ENCODE data around the gene OSR1. TPM values are rescaled to one million over a fixed set of nuclear protein-coding genes. Genes with fewer than 3 reads are reported as not detected.

The OSR1 gene
- total RNA-seq, 1 experiment from 2014 or later: 2.6 TPM

GRCh38 chr2:19320813-19321212 lies 37.6 kb downstream of the OSR1 start:
- Histone ChIP-seq H3K9ac (ENCODE audit: low read length) (no peak overlapping the region), H2AFZ (ENCODE audit: low read depth, low read length, poor library complexity, severe bottlenecking) (no peak overlapping the region), H4K20me1 (ENCODE audit: insufficient read depth) (no peaks in the 10 kb centered on the region), H3K4me2 (ENCODE audit: low read length) (no peak overlapping the region), H3K9me2 (ENCODE audit: insufficient read depth) (no peaks in the 10 kb centered on the region), H3K4me1 (ENCODE audit: control insufficient read depth in 1 of 2, insufficient read depth in 2 of 2, low read length in 2 of 2) (no peaks in the 10 kb centered on the region), H3K27me3 (ENCODE audit: insufficient read depth, low read length) (no peaks in the 10 kb centered on the region), H3K4me3 (replicated peaks in 1 of 2; ENCODE audit: low read depth in 1 of 2, low read length in 2 of 2) (no peak overlapping the region), H3K36me3 (ENCODE audit: control insufficient read depth in 1 of 2, insufficient read depth in 2 of 2, low read length in 2 of 2) (no peaks in the 10 kb centered on the region), H3K9me3 (ENCODE audit: control insufficient read depth in 1 of 2, insufficient read depth in 1 of 2, low read depth in 1 of 2, low read length in 2 of 2) (no peaks in the 10 kb centered on the region), H3K79me2 (ENCODE audit: insufficient read depth, low read length) (no peaks in the 10 kb centered on the region), H3K27ac (ENCODE audit: low read depth, low read length) (no peak overlapping the region)
- POLR2A ChIA-PET: no interaction called here
- RAD21 ChIA-PET (ENCODE audit: low non-redundant PET in 1 of 2, low total read pairs in 2 of 2, uncharacterized antibody in 2 of 2, unreplicated experiment in 2 of 2): no interaction called here
- intact Hi-C loops (cut with micrococcal nuclease): no loop called here
- DNase-seq (ENCODE audit: low read depth, low spot score): no peak
- no peak for TF ChIP-seq POLR2A (IDR thresholded peaks at IDR 0.05; ENCODE audit: borderline replicate concordance, extremely low read depth, insufficient read depth, insufficient read length)
- no peak for TF ChIP-seq TCF7L2 (IDR thresholded peaks at IDR 0.05; ENCODE audit: borderline replicate concordance, extremely low read depth, insufficient read depth, insufficient read length)
- no peak for TF ChIP-seq SIN3A (IDR thresholded peaks at IDR 0.05; ENCODE audit: low read depth)
- no peak for TF ChIP-seq FOSL1 (IDR thresholded peaks at IDR 0.05; ENCODE audit: low read depth)
- ATAC-seq: no peak
- no TSS peak for BruUV-seq (replicated peaks)
- CTCF ChIA-PET: no interaction called here

DNA sequence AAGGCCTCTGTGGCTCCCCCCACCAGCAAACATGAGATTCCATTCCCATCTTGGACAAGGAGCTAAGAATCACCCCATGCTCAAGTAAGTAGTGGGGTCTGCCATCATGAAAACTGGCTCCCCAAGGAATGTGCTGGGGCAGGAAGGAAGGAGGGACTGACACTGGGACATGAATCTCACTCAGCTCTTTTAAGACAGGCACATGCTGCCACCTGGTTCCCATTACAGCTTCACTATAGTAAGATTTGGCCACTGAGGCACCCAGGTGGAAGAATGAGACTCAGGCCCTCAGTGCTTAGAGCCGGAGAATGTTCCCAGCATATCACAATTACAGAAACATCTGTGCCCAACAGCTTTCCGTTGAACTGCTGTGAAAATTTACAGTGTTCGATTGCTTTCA lies 38.7 kb downstream of the OSR1 start:
- Histone ChIP-seq H4K20me1 (ENCODE audit: insufficient read depth) (no peaks in the 10 kb centered on the region), H3K4me2 (ENCODE audit: low read length) (no peak overlapping the region), H2AFZ (ENCODE audit: low read depth, low read length, poor library complexity, severe bottlenecking) (no peak overlapping the region), H3K27ac (ENCODE audit: low read depth, low read length) (no peak overlapping the region), H3K79me2 (ENCODE audit: insufficient read depth, low read length) (no peaks in the 10 kb centered on the region), H3K4me3 (replicated peaks in 1 of 2; ENCODE audit: low read depth in 1 of 2, low read length in 2 of 2) (no peak overlapping the region), H3K9ac (ENCODE audit: low read length) (no peak overlapping the region), H3K4me1 (ENCODE audit: control insufficient read depth in 1 of 2, insufficient read depth in 2 of 2, low read length in 2 of 2) (no peaks in the 10 kb centered on the region), H3K9me2 (ENCODE audit: insufficient read depth) (no peaks in the 10 kb centered on the region), H3K27me3 (ENCODE audit: insufficient read depth, low read length) (no peaks in the 10 kb centered on the region), H3K9me3 (ENCODE audit: control insufficient read depth in 1 of 2, insufficient read depth in 1 of 2, low read depth in 1 of 2, low read length in 2 of 2) (no peaks in the 10 kb centered on the region), H3K36me3 (ENCODE audit: control insufficient read depth in 1 of 2, insufficient read depth in 2 of 2, low read length in 2 of 2) (no peaks in the 10 kb centered on the region)
- DNase-seq (ENCODE audit: low read depth, low spot score): no peak
- ChIA-PET POLR2A (no interaction called here), RAD21 (ENCODE audit: low non-redundant PET in 1 of 2, low total read pairs in 2 of 2, uncharacterized antibody in 2 of 2, unreplicated experiment in 2 of 2) (no interaction called here), CTCF (no interaction called here)
- intact Hi-C loops (cut with micrococcal nuclease): loop anchor here (10.0 kb wide), 1 partner anchor 435 kb away; no protein-coding TSS in a partner anchor
- no peak for TF ChIP-seq TCF7L2 (IDR thresholded peaks at IDR 0.05; ENCODE audit: borderline replicate concordance, extremely low read depth, insufficient read depth, insufficient read length)
- TF ChIP-seq SRF (IDR thresholded peaks at IDR 0.05; ENCODE audit: low read depth): no peak
- no peak for TF ChIP-seq ZBTB33 (IDR thresholded peaks at IDR 0.05; ENCODE audit: extremely low read depth, insufficient replicate concordance, low read length)
- TF ChIP-seq, protein P1, sequence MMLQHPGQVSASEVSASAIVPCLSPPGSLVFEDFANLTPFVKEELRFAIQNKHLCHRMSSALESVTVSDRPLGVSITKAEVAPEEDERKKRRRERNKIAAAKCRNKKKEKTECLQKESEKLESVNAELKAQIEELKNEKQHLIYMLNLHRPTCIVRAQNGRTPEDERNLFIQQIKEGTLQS (IDR thresholded peaks at IDR 0.05): no peak
- no peak for TF ChIP-seq FOSL1 (IDR thresholded peaks at IDR 0.05; ENCODE audit: low read depth)
- TF ChIP-seq CTCF (IDR thresholded peaks at IDR 0.05 in 2 of 3, conservative IDR thresholded peaks at IDR 0.05 in 1 of 3; ENCODE audit: borderline replicate concordance in 1 of 3, insufficient read depth in 1 of 3, low read depth in 2 of 3, low read length in 2 of 3): no peak
- no peak for TF ChIP-seq EZH2phosphoT487 (IDR thresholded peaks at IDR 0.05; ENCODE audit: borderline replicate concordance)
- no peak for TF ChIP-seq JUND (IDR thresholded peaks at IDR 0.05)
- no peak for ATAC-seq
- no TSS peak for BruUV-seq (replicated peaks)

All from HCT116 (cell line).